NB4 (cell line): ENCODE data around the gene CR1L.

Experiments used
- DNase-seq: peaks from one replicate; pipeline ENCODE4 v3.0.0; 2010; ENCODE audit warnings: low read depth
- H3K4me3 ChIP-seq: one replicate; pipeline ENCODE4 v1.5.1; 2011; ENCODE audit warnings: mild to moderate bottlenecking, low read depth, low read length, moderate library complexity
- MAX ChIP-seq: IDR thresholded peaks from 2 replicates; pipeline ENCODE4 v1.6.1; 2011; ENCODE audit warnings: low read depth, low read length
- MYC ChIP-seq: IDR thresholded peaks from 2 replicates; pipeline ENCODE4 v1.6.1; 2011; ENCODE audit warnings: low read depth, low read length
- POLR2A ChIP-seq: IDR thresholded peaks from 2 replicates; pipeline ENCODE4 v1.6.1; 2011; ENCODE audit warnings: mild to moderate bottlenecking; ENCODE audit not compliant: insufficient read length; ENCODE audit errors: extremely low read depth
- TF ChIP-seq, protein P1 (sequence below): IDR thresholded peaks from one replicate; pipeline ENCODE4 v1.5.1; 2012; ENCODE audit warnings: low read depth, low read length

The CR1L gene

DNA sequence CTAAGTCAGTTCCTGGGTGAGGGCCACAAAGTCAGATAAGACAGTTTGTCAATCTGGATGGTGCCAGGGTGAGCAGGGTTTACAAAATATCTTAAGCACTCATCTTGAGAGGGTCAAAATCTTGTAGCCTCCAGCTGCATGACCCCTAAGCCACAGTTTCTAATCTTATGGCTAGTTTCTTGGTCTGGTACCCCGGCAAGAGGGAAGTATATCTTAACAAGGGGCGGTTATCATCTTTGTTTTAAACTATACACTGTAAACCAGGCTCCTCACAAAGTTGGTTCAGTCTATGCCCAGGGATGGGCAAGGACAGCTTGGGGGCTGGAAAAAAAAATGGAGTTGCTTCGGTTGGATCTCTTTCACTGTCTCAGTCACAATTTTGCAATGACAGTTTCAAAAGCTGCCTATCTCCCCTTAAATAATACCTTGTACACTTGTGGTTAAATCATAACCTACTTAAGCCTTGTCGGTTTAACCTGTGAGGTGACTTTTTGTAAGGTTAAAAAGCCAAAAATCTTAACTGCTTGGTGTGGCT, 99.1 kb downstream of the CR1L start:
- TF ChIP-seq, protein P1, sequence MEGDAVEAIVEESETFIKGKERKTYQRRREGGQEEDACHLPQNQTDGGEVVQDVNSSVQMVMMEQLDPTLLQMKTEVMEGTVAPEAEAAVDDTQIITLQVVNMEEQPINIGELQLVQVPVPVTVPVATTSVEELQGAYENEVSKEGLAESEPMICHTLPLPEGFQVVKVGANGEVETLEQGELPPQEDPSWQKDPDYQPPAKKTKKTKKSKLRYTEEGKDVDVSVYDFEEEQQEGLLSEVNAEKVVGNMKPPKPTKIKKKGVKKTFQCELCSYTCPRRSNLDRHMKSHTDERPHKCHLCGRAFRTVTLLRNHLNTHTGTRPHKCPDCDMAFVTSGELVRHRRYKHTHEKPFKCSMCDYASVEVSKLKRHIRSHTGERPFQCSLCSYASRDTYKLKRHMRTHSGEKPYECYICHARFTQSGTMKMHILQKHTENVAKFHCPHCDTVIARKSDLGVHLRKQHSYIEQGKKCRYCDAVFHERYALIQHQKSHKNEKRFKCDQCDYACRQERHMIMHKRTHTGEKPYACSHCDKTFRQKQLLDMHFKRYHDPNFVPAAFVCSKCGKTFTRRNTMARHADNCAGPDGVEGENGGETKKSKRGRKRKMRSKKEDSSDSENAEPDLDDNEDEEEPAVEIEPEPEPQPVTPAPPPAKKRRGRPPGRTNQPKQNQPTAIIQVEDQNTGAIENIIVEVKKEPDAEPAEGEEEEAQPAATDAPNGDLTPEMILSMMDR = no peak
- TF ChIP-seq MYC (no peak), MAX (no peak), POLR2A (no peak)
- H3K4me3 ChIP-seq = no peak overlapping the region
- DNase-seq = no peak

GRCh38 chr1:207745285-207745684, 100.4 kb downstream of the CR1L start:
- TF ChIP-seq, protein P1 = no peak
- TF ChIP-seq MYC (no peak), MAX (no peak), POLR2A (no peak)
- H3K4me3 ChIP-seq = no peak overlapping the region
- DNase-seq = no peak

DNA sequence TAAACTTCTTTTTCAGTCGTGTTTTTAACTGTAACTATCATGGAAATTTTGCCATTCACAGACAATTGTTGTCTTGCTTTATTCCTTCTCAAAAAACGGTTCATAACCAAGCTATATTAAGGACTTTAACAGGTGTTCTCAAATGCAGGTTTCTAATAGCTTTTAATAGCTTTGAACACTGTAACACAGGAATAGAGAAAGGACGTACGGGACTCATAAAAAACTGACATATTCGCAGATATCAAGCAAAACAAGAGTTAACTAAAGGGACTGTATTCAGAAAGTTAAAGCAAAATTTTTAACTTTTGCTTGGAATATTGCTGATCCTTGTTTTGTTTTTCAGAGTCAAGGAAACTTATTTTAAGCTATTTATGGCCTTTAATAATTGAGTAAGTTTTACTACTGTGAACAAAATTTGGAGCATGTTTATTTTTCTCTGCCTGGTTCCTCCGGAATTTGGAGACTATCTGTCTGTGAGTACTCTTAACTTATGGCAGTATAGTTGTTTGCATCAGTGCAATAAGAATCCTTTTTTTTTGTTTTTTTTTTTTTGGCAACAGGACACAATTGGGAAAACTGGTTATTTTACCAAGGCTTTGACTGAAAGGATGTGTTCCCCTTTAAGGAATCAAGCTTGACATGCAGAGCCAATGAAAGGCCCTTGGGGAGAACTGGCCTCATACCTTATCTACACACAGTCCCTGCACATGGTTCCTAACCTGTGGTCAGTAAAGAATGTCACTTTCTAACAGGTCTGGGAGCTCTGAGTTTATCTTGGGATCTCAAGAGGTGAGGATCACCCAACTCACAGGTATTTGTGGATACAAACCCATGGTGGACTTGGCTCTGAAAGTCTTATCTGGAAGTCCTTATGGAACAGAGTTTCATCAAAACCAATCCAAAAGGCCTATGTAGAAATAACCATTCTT, 101.2 kb downstream of the CR1L start:
- TF ChIP-seq MAX (no peak), MYC (no peak), POLR2A (no peak)
- no peak overlapping the region for H3K4me3 ChIP-seq
- DNase-seq = no peak

GRCh38 chr1:207747627-207748492, 102.9 kb downstream of the CR1L start:
- H3K4me3 ChIP-seq = no peak overlapping the region
- TF ChIP-seq MYC (no peak), MAX (no peak), POLR2A (no peak)
- TF ChIP-seq, protein P1 = no peak
- no peak for DNase-seq

DNA sequence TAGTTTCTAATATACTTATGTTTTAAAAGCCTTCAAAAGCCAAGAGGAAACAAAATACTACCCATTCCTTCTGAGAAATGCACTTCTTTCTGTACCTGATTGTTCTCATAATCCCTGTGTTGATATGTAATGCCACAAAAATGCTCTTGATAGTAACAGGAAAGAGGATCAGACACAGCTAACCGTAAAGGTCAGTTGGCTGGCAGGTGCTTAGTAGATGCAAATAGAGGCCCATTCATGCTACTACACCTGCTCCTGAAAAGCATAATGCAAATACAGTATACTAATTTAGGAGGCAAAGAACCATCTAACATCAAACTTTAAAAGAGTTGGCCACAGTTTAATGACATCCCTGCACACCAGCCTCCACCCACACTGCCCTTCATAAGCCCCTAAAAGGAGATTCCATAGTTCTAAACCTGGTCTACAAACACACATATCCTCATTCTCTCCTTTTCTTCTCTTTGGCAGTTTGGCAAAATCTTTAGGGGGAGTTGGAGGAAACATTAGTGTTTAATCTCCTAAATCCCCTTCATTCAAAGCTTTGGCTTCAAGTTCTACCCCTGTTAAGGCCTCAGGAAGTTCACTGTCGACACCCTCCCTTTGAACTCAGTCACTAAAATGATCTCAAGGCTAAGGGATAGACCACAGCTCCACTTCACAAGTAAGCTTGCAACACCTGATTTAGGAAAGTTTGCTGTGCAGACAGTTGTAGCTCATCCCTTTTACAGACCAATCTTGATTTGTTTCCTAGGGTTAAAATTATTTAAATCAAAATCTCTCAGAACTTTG, 104.0 kb downstream of the CR1L start:
- TF ChIP-seq MYC (no peak), MAX (no peak), POLR2A (no peak)
- TF ChIP-seq, protein P1 = no peak
- no peak overlapping the region for H3K4me3 ChIP-seq
- DNase-seq = peak; percentile 55
